GM21529 (cell line): Measurements from ENCODE around the gene FBXO31.

Experiments used
- ATAC-seq: cut with Tn5 transposase; IDR thresholded peaks from one replicate; pipeline ENCODE4 v1.9.1; 2021; ENCODE audit not compliant: unreplicated experiment

The FBXO31 gene

GRCh38 chr16:87383505-87384161, at the start of gene FBXO31:
FBXO31 (minus strand) TSS chr16:87383776; CDS start chr16:87383744, 32 bp downstream.
- peak; percentile 39 for ATAC-seq

GRCh38 chr16:87432330-87432915, 48.8 kb upstream of the FBXO31 start:
- ATAC-seq: no peak

GRCh38 chr16:87431926-87432325, 48.4 kb upstream of the FBXO31 start:
- ATAC-seq: no peak

- ATAC-seq: no peak
Measured at GRCh38 chr16:87426423-87427215, 43.0 kb upstream of the FBXO31 start.

GRCh38 chr16:87425941-87426340, 42.4 kb upstream of the FBXO31 start:
- ATAC-seq: no peak

- no peak for ATAC-seq
Measured at GRCh38 chr16:87424266-87424665, 40.7 kb upstream of the FBXO31 start.

- ATAC-seq: no peak
Measured at GRCh38 chr16:87423429-87423828, 39.9 kb upstream of the FBXO31 start.

GRCh38 chr16:87422106-87422505, 38.5 kb upstream of the FBXO31 start:
- ATAC-seq: no peak

GRCh38 chr16:87421003-87421912, 37.7 kb upstream of the FBXO31 start:
- no peak for ATAC-seq

- ATAC-seq: no peak
Measured at GRCh38 chr16:87420026-87421002, 36.7 kb upstream of the FBXO31 start.

- no peak for ATAC-seq
Measured at GRCh38 chr16:87418644-87419043, 35.1 kb upstream of the FBXO31 start.

- ATAC-seq: no peak
Measured at GRCh38 chr16:87418216-87418615, 34.6 kb upstream of the FBXO31 start.

- no peak for ATAC-seq
Measured at GRCh38 chr16:87417528-87417910, 33.9 kb upstream of the FBXO31 start.

- no peak for ATAC-seq
Measured at GRCh38 chr16:87416826-87417527, 33.4 kb upstream of the FBXO31 start.

- no peak for ATAC-seq
Measured at GRCh38 chr16:87415441-87415840, 31.9 kb upstream of the FBXO31 start.

GRCh38 chr16:87414251-87414680, 30.7 kb upstream of the FBXO31 start:
- no peak for ATAC-seq

GRCh38 chr16:87412996-87413421, 29.4 kb upstream of the FBXO31 start:
- ATAC-seq: no peak

GRCh38 chr16:87412371-87412995, 28.9 kb upstream of the FBXO31 start:
- no peak for ATAC-seq
